ENCODE results near the gene SCFD2. TPM values are rescaled to one million over a fixed set of nuclear protein-coding genes. Genes with fewer than 3 reads are reported as not detected.
"Not testable (repeated sequence)": the region's sequence is repeated elsewhere in the genome, so short reads cannot be mapped to it uniquely, and the experiment has no call there.

The SCFD2 gene
- total RNA-seq, 1 donor from 2014 or later: 17.2 TPM

DNA sequence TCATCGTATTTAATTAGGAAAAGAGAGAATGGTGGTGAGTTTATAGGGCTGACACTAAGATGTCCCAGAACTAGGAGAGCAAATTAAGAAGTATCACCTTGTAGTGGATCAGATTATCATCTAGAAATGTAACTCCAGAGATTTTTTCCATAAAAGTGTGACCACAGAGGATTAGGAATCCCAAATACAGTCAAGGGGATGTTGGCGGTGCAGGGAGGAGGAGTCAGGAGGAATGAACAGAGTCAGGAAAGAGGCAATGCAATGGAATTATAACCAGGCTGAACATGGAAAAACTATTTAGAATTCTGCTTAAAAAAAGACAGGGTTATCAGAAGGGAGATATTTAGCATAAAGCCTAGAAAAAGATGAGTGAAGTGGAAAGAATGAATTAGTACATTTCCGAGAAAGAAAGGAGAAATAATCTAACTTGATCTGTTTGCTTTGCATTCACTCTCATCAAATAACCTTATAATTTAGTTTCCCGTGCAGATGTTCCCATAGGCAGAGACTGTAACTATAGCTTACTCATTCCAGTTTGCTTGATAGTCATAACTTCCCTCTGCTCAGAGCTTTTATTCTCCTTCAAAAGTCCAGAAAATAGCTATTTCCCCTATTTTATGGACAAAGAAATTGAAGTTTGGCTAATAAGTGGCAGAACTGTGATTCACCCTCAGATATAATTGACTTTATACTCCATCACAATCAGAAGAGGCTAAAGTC, 56.4 kb downstream of the SCFD2 start:
- DNase-seq: no peak
- Mint-ChIP-seq H3K4me3 (ENCODE audit: unreplicated experiment) (no peak overlapping the region), H3K9me3 (ENCODE audit: unreplicated experiment) (no peaks in the 10 kb centered on the region), H3K27ac (ENCODE audit: unreplicated experiment) (no peak overlapping the region), H3K4me1 (ENCODE audit: low read depth, unreplicated experiment) (no peaks in the 10 kb centered on the region), H3K36me3 (ENCODE audit: unreplicated experiment) (peaks cover 2% of the 10 kb centered on the region), H3K27me3 (ENCODE audit: unreplicated experiment) (peaks cover 1% of the 10 kb centered on the region)
- TF ChIP-seq, protein P1, sequence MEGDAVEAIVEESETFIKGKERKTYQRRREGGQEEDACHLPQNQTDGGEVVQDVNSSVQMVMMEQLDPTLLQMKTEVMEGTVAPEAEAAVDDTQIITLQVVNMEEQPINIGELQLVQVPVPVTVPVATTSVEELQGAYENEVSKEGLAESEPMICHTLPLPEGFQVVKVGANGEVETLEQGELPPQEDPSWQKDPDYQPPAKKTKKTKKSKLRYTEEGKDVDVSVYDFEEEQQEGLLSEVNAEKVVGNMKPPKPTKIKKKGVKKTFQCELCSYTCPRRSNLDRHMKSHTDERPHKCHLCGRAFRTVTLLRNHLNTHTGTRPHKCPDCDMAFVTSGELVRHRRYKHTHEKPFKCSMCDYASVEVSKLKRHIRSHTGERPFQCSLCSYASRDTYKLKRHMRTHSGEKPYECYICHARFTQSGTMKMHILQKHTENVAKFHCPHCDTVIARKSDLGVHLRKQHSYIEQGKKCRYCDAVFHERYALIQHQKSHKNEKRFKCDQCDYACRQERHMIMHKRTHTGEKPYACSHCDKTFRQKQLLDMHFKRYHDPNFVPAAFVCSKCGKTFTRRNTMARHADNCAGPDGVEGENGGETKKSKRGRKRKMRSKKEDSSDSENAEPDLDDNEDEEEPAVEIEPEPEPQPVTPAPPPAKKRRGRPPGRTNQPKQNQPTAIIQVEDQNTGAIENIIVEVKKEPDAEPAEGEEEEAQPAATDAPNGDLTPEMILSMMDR (IDR thresholded peaks at IDR 0.05; ENCODE audit: partially characterized antibody, unreplicated experiment): no peak

DNA sequence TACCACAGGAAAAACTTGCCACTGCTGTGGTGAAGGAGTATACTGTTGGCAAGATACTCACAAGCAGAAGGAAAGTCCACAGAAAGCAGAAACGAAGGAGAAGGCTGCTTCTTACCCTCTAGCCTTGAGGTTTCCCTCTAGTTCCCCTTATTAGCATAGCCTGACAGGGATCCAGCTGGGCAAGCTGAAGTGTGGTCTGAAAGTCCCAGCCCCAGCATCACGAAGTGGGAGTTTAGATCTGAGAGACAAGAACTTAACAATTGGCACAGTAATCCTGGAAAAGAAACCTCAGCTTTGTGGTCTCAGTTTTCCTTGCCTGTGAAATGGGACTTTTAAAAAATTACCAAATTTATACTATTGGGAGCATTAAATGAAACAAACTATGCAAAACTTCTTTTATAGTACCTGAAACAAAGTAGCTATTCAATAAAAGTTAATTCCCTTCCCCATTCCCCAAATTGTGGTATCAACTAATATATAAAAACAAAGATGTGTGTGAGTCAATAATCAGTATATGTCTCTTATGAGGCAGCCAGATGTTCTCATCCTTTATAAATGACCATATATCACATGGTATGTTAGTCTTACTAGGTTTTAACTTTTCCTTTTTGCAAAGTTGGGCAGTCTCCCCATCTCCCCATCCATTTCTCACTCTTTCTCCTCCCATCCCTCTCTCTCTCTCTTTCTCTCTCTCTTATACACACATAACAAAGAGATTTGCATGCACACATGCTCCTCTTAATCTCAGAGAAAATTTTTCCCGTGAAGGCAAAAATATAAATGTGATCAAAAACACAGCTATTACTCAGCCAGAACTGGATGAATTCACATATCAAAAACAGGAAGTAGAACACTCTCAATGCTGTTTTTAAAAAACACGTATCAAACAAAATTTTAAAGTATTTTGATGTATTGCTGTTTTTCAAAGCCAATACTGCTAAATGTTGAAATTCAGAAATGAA, 57.8 kb downstream of the SCFD2 start:
- H3K9me3 Mint-ChIP-seq (ENCODE audit: unreplicated experiment): peaks cover 4% of the 10 kb centered on the region
- H3K27me3 Mint-ChIP-seq (ENCODE audit: unreplicated experiment): no peaks in the 10 kb centered on the region
- no peaks in the 10 kb centered on the region for H3K4me1 Mint-ChIP-seq (ENCODE audit: low read depth, unreplicated experiment)
- DNase-seq: no peak
- peaks cover 7% of the 10 kb centered on the region for H3K36me3 Mint-ChIP-seq (ENCODE audit: unreplicated experiment)
- TF ChIP-seq, protein P1 (IDR thresholded peaks at IDR 0.05; ENCODE audit: partially characterized antibody, unreplicated experiment): no peak
- H3K4me3 Mint-ChIP-seq (ENCODE audit: unreplicated experiment): no peak overlapping the region
- H3K27ac Mint-ChIP-seq (ENCODE audit: unreplicated experiment): no peak overlapping the region

DNA sequence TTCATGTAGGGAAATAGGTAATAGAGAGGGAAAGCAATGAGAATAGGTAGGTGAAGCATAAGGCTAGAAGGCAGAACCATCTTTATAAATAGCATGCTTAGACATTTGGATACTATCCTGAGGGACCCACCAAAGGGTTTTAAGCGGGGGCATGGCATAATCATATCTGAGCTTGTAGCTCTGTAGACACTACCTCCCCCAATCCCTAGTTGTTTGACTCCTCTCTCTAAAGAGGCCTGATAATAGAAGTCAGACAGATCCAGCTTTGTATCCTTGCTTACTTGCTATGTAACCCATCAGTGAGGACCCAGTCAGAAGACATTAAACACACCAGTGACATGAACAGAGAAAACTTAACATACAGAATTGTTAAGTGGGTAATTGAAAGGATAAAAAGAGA, 58.7 kb downstream of the SCFD2 start:
- no peak overlapping the region for H3K4me3 Mint-ChIP-seq (ENCODE audit: unreplicated experiment)
- peaks cover 7% of the 10 kb centered on the region for H3K36me3 Mint-ChIP-seq (ENCODE audit: unreplicated experiment)
- H3K9me3 Mint-ChIP-seq (ENCODE audit: unreplicated experiment): peaks cover 4% of the 10 kb centered on the region
- H3K27ac Mint-ChIP-seq (ENCODE audit: unreplicated experiment): no peak overlapping the region
- no peaks in the 10 kb centered on the region for H3K4me1 Mint-ChIP-seq (ENCODE audit: low read depth, unreplicated experiment)
- H3K27me3 Mint-ChIP-seq (ENCODE audit: unreplicated experiment): no peaks in the 10 kb centered on the region
- TF ChIP-seq, protein P1 (IDR thresholded peaks at IDR 0.05; ENCODE audit: partially characterized antibody, unreplicated experiment): no peak
- DNase-seq: no peak

DNA sequence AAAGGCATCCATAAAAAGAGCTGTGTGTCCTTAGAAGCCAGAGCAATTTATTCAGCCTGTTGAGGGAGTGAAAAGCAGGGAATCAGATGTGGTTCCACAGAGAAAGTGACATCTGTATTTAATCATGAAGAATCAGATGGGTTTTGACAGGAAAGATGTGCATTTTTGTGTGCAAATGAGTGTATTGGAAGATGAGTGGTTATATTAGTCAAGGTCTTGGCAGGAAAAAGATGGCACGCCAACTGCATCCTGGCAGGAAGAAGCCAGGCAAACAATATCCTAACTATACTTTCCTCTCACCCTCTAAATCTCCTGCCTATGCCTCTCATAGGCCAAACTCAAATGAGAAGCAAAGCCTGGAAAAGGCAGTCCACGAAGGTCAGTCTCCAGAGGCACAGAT, 59.1 kb downstream of the SCFD2 start:
- Mint-ChIP-seq H3K4me3 (ENCODE audit: unreplicated experiment) (no peak overlapping the region), H3K27ac (ENCODE audit: unreplicated experiment) (no peak overlapping the region), H3K36me3 (ENCODE audit: unreplicated experiment) (peaks cover 7% of the 10 kb centered on the region), H3K27me3 (ENCODE audit: unreplicated experiment) (no peaks in the 10 kb centered on the region), H3K4me1 (ENCODE audit: low read depth, unreplicated experiment) (no peaks in the 10 kb centered on the region), H3K9me3 (ENCODE audit: unreplicated experiment) (peaks cover 4% of the 10 kb centered on the region)
- DNase-seq: no peak
- TF ChIP-seq, protein P1 (IDR thresholded peaks at IDR 0.05; ENCODE audit: partially characterized antibody, unreplicated experiment): no peak

DNA sequence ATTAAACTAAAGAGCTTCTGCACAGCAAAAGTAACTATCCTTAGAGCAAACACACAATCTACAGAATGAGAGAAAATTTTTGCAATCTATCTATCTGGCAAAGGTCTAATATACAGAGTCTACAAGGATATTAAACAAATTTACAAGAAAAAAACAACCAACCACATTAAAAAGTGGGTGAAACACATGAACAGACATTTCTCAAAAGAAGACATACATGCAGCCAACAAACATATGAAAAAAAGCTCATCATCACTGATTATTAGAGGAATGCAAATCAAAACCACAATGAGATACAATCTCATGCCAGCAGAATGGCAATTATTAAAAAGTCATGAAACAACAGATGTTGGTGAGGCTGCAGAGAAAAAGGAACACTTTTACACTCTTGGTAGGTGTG, 73.7 kb downstream of the SCFD2 start:
- not testable (repeated sequence) for H3K27ac Mint-ChIP-seq (ENCODE audit: unreplicated experiment); H3K4me3 Mint-ChIP-seq (ENCODE audit: unreplicated experiment); H3K27me3 Mint-ChIP-seq (ENCODE audit: unreplicated experiment); H3K4me1 Mint-ChIP-seq (ENCODE audit: low read depth, unreplicated experiment); DNase-seq
- Mint-ChIP-seq H3K9me3 (ENCODE audit: unreplicated experiment) (peaks cover 17% of the 10 kb centered on the region), H3K36me3 (ENCODE audit: unreplicated experiment) (peaks cover 27% of the 10 kb centered on the region)

Measured in glutamatergic neuron (in vitro differentiated cells).